Uterus (tissue), 4 donors: ENCODE measurements around the gene ERAS. TPM values are rescaled to one million over a fixed set of nuclear protein-coding genes. Genes with fewer than 3 reads are reported as not detected.

Source experiments
- DNase-seq, 2 donors: peaks; one replicate each; pipeline ENCODE4 v3.0.0-alpha.2; 2019 to 2020
- H3K27ac ChIP-seq, 2 donors: fragments of 200-600 bp; sonication (generic); 1 replicate in 1 of 2; 2 replicates in 1 of 2; pipeline ENCODE4 v1.5.1; 2016 to 2018
- H3K27me3 ChIP-seq, 2 donors: fragments of 200-600 bp; sonication (generic); one replicate each; pipeline ENCODE4 v1.5.1; 2018 to 2019; ENCODE audit warnings: control low read depth in 1 of 2
- H3K36me3 ChIP-seq, 2 donors: fragments of 200-600 bp; sonication (generic); one replicate each; pipeline ENCODE4 v1.5.1; 2019; ENCODE audit warnings: control low read depth in 1 of 2
- H3K4me1 ChIP-seq, 2 donors: fragments of 200-600 bp; sonication (generic); one replicate each; pipeline ENCODE4 v1.5.1; 2018 to 2019; ENCODE audit warnings: control low read depth in 1 of 2
- H3K4me3 ChIP-seq, 2 donors: fragments of 200-600 bp; sonication (generic); 1 replicate in 1 of 2; 2 replicates in 1 of 2; pipeline ENCODE4 v1.5.1; 2018 to 2019; ENCODE audit warnings: mild to moderate bottlenecking in 1 of 2
- H3K9me3 ChIP-seq, 2 donors: fragments of 200-600 bp; sonication (generic); one replicate each; pipeline ENCODE4 v1.5.1; 2019; ENCODE audit warnings: control low read depth in 1 of 2
- POLR2A ChIP-seq, 2 donors: fragments of 450-650 bp; IDR thresholded peaks; one replicate each; pipeline ENCODE4 v1.6.1; 2016; ENCODE audit warnings: antibody characterized with exemption in 2 of 2, mild to moderate bottlenecking in 1 of 2, moderate library complexity in 1 of 2
- intact Hi-C: fragments of 100-400 bp; cut with DNase I; formaldehyde crosslinking; loops from one replicate; pipeline ENCODE4 v1.15.1; 2023; ENCODE audit warnings: low total_unique reads
- total RNA-seq, 4 donors: library from RNA; depleted of rRNA in 3 of 4; stranded (reverse); fragments of >200 nt in 3 of 4; gene quantifications; one replicate each; pipeline versions ENCODE4 v1.1.0 to v1.2.4, GENCODE V29; 2014 to 2023
- TF ChIP-seq, protein P1 (sequence below), 4 experiments: fragments of 200-600 bp in 2 of 4; fragments of 450-650 bp in 2 of 4; sonication (generic) in 2 of 4; IDR thresholded peaks; one replicate each; pipeline ENCODE4 v1.5.1; 2016 to 2019; ENCODE audit warnings: antibody characterized with exemption in 4 of 4, mild to moderate bottlenecking in 2 of 4, moderate library complexity in 1 of 4
- donor health status: DM: yes; HTN: yes; CAD: no.

The ERAS gene
- total RNA-seq, 4 donors from 2014 or later = 0.41 to 0.46 TPM; not detected in 2

- H3K27me3 ChIP-seq = no peaks in the 10 kb centered on the region
- no peak for DNase-seq
- peak overlapping the region; percentile 39 to 47 for H3K4me3 ChIP-seq
- H3K9me3 ChIP-seq = no peaks in the 10 kb centered on the region
- intact Hi-C loops = no loop called here
- no peak for TF ChIP-seq POLR2A (IDR thresholded peaks at IDR 0.05)
- TF ChIP-seq, protein P1, sequence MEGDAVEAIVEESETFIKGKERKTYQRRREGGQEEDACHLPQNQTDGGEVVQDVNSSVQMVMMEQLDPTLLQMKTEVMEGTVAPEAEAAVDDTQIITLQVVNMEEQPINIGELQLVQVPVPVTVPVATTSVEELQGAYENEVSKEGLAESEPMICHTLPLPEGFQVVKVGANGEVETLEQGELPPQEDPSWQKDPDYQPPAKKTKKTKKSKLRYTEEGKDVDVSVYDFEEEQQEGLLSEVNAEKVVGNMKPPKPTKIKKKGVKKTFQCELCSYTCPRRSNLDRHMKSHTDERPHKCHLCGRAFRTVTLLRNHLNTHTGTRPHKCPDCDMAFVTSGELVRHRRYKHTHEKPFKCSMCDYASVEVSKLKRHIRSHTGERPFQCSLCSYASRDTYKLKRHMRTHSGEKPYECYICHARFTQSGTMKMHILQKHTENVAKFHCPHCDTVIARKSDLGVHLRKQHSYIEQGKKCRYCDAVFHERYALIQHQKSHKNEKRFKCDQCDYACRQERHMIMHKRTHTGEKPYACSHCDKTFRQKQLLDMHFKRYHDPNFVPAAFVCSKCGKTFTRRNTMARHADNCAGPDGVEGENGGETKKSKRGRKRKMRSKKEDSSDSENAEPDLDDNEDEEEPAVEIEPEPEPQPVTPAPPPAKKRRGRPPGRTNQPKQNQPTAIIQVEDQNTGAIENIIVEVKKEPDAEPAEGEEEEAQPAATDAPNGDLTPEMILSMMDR (IDR thresholded peaks at IDR 0.05) = no peak
- H3K4me1 ChIP-seq = no peaks in the 10 kb centered on the region
- no peaks in the 10 kb centered on the region for H3K36me3 ChIP-seq
- peak overlapping the region; percentile 78 to 95 for H3K27ac ChIP-seq
Measured at GRCh38 chrX:48802905-48803200, 23.5 kb upstream of the ERAS start.

GRCh38 chrX:48806081-48806480 is 20.2 kb upstream of the ERAS start:
- intact Hi-C loops = no loop called here
- no peaks in the 10 kb centered on the region for H3K4me1 ChIP-seq
- H3K27me3 ChIP-seq = no peaks in the 10 kb centered on the region
- TF ChIP-seq, protein P1 (IDR thresholded peaks at IDR 0.05) = no peak
- TF ChIP-seq POLR2A (IDR thresholded peaks at IDR 0.05) = no peak
- H3K9me3 ChIP-seq = no peaks in the 10 kb centered on the region
- DNase-seq = no peak
- no peak overlapping the region for H3K4me3 ChIP-seq
- H3K36me3 ChIP-seq = no peaks in the 10 kb centered on the region
- no peak overlapping the region for H3K27ac ChIP-seq

GRCh38 chrX:48813644-48814043 is 12.7 kb upstream of the ERAS start:
- H3K27ac ChIP-seq = no peak overlapping the region
- no peaks in the 10 kb centered on the region for H3K27me3 ChIP-seq
- TF ChIP-seq POLR2A (IDR thresholded peaks at IDR 0.05) = no peak
- TF ChIP-seq, protein P1 (IDR thresholded peaks at IDR 0.05) = no peak
- intact Hi-C loops = no loop called here
- no peak for DNase-seq
- no peaks in the 10 kb centered on the region for H3K9me3 ChIP-seq
- H3K4me3 ChIP-seq = no peak overlapping the region
- no peaks in the 10 kb centered on the region for H3K4me1 ChIP-seq
- no peaks in the 10 kb centered on the region for H3K36me3 ChIP-seq

- no peaks in the 10 kb centered on the region for H3K9me3 ChIP-seq
- no peak for DNase-seq
- no peaks in the 10 kb centered on the region for H3K36me3 ChIP-seq
- H3K27ac ChIP-seq = no peak overlapping the region
- no peaks in the 10 kb centered on the region for H3K4me1 ChIP-seq
- TF ChIP-seq, protein P1 (IDR thresholded peaks at IDR 0.05) = no peak
- TF ChIP-seq POLR2A (IDR thresholded peaks at IDR 0.05) = no peak
- no peak overlapping the region for H3K4me3 ChIP-seq
- no peaks in the 10 kb centered on the region for H3K27me3 ChIP-seq
- intact Hi-C loops = no loop called here
Measured at GRCh38 chrX:48814722-48815121, 11.6 kb upstream of the ERAS start.

GRCh38 chrX:48815266-48815665 is 11.0 kb upstream of the ERAS start:
- intact Hi-C loops = no loop called here
- no peak for TF ChIP-seq POLR2A (IDR thresholded peaks at IDR 0.05)
- Histone ChIP-seq H3K36me3 (no peaks in the 10 kb centered on the region), H3K27me3 (no peaks in the 10 kb centered on the region), H3K9me3 (no peaks in the 10 kb centered on the region), H3K4me1 (no peaks in the 10 kb centered on the region), H3K27ac (no peak overlapping the region), H3K4me3 (no peak overlapping the region)
- no peak for DNase-seq
